Activated naive CD4-positive, alpha-beta T cell treated with anti-CD3 and anti-CD28 coated beads, Interleukin-2, amount 50 U/mL, for 24 hours (primary cell): ENCODE measurements around the gene SLC30A2.

Source experiments
- H3K27ac Mint-ChIP-seq: one replicate; pipeline ENCODE4 v1.8.0; 2021; ENCODE audit warnings: mild to moderate bottlenecking, mixed read lengths
- H3K27me3 Mint-ChIP-seq: one replicate; pipeline ENCODE4 v1.8.0; 2021; ENCODE audit warnings: mixed read lengths
- H3K36me3 Mint-ChIP-seq: one replicate; pipeline ENCODE4 v1.8.0; 2021; ENCODE audit warnings: mixed read lengths
- H3K4me1 Mint-ChIP-seq: one replicate; pipeline ENCODE4 v1.8.0; 2021; ENCODE audit warnings: mixed read lengths
- H3K4me3 Mint-ChIP-seq: one replicate; pipeline ENCODE4 v1.8.0; 2021; ENCODE audit warnings: mild to moderate bottlenecking, mixed read lengths
- H3K9me3 Mint-ChIP-seq: one replicate; pipeline ENCODE4 v1.8.0; 2021; ENCODE audit warnings: mixed read lengths

SLC30A2 gene

DNA sequence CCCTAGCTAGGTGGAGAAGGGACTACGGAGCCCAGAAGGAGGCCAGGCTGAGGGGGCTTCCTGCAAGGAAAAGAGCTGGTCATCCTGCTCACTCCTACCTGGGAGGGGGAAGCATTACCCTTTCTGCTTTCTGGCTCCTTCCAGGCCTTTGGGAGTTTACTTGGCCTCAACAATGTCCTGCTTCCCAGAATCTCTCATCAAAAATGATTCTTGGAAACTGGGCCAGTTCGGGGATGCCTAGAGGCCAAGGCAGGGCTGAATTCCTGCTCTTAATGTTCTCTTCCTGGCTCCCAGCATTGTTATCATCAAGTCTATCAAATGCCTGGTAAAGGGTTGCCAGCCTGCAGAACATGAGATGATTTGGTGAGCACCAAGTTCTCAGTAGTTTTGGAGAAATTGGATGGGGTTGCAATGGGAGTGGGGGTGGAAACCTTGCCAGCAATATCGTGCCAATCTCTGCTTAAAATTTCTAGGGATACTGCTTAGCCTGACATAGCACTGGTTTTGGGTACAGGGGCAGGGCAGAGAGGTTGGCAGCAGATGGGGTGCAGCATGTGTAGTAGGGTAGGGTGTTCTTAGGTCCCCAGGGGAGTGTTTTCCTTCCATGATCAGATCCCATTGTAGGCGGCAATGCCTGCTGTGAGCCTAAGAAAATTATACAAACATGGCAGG lies 40.3 kb downstream of the SLC30A2 start:
- Mint-ChIP-seq H3K36me3 (peaks cover 1% of the 10 kb centered on the region), H3K4me1 (no peaks in the 10 kb centered on the region), H3K9me3 (no peaks in the 10 kb centered on the region), H3K27me3 (no peaks in the 10 kb centered on the region), H3K4me3 (no peak overlapping the region), H3K27ac (no peak overlapping the region)

DNA sequence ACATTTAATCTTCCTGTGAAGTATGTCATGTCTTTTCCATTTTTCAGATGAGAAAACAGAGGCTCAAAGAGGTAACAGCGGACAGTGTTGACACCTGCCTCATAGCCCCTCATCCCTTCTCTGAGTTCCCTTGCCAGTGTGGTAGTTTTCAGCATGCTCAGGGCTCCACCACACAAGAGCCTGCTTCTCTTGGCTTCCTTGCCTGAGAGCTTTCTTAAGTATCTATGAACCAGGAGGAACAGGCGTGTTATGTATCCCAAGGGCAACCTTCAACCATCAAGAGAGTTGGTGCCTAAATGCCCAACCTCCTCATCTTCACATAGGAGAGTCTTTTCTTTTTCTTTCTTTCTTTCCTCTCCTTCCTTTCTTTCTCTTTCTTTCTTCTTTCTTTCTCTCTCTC lies 42.2 kb downstream of the SLC30A2 start:
- Mint-ChIP-seq H3K27me3 (no peaks in the 10 kb centered on the region), H3K4me1 (no peaks in the 10 kb centered on the region), H3K4me3 (no peak overlapping the region), H3K27ac (no peak overlapping the region), H3K36me3 (no peaks in the 10 kb centered on the region), H3K9me3 (no peaks in the 10 kb centered on the region)

DNA sequence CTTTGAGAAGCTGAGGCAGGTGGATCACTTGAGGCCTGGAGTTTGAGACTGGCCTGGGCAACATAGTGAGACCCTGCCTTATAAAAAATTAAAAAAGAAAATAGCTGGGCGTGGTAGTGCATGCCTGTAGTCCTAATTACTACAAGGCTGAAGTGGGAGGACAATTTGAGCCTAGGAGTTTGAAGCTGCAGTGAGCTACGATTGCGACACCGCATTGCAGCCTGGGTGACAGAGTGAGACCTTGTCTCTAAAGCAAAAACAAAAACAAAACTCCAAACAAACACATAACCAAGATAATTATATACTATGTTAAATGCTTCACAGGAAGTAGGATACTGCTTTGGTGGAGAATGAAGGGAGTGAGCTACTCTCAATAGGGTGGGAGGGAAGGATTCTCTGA lies 42.7 kb downstream of the SLC30A2 start:
- Mint-ChIP-seq H3K4me3 (no peak overlapping the region), H3K36me3 (no peaks in the 10 kb centered on the region), H3K27me3 (no peaks in the 10 kb centered on the region), H3K4me1 (peaks cover 3% of the 10 kb centered on the region), H3K27ac (no peak overlapping the region), H3K9me3 (no peaks in the 10 kb centered on the region)

DNA sequence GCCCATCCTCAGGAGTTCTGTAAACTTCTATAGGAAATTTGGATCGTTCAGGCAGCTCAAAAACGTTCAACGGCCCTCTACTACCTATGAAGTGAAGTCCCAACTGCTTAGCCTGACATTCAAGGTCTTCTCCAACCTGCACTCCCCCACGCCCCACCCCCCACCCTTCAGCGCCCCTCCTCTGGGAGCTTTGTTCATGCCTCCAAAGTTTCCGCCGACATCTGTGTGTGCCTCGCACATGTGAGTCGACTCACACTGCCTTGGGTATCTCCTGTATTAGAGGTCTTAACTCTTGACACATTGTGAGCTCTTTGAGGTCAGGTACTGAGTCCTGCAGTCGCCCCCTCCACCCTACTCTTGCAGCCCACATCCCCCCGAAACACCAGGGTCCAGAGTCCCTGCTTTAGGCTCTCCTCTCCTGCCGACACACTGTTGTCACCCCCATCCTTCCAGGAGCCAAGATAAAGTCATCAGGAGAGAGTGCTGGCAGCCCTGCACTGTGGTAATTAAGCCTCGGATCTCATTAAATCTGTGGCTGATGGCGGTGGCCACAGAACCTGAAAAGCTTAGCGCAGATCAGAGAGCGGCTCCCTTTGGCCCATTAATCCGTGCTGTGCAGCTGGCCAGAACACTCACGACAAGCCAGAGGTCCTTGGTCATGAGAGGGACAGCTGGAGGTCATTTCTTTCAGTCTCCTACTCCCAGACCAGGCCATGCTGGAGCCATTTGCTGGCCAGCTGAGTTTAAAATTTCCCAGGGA lies 46.7 kb downstream of the SLC30A2 start:
- no peaks in the 10 kb centered on the region for H3K9me3 Mint-ChIP-seq
- H3K4me1 Mint-ChIP-seq: peaks cover 22% of the 10 kb centered on the region
- no peak overlapping the region for H3K27ac Mint-ChIP-seq
- H3K4me3 Mint-ChIP-seq: no peak overlapping the region
- no peaks in the 10 kb centered on the region for H3K27me3 Mint-ChIP-seq
- H3K36me3 Mint-ChIP-seq: peaks cover 3% of the 10 kb centered on the region

DNA sequence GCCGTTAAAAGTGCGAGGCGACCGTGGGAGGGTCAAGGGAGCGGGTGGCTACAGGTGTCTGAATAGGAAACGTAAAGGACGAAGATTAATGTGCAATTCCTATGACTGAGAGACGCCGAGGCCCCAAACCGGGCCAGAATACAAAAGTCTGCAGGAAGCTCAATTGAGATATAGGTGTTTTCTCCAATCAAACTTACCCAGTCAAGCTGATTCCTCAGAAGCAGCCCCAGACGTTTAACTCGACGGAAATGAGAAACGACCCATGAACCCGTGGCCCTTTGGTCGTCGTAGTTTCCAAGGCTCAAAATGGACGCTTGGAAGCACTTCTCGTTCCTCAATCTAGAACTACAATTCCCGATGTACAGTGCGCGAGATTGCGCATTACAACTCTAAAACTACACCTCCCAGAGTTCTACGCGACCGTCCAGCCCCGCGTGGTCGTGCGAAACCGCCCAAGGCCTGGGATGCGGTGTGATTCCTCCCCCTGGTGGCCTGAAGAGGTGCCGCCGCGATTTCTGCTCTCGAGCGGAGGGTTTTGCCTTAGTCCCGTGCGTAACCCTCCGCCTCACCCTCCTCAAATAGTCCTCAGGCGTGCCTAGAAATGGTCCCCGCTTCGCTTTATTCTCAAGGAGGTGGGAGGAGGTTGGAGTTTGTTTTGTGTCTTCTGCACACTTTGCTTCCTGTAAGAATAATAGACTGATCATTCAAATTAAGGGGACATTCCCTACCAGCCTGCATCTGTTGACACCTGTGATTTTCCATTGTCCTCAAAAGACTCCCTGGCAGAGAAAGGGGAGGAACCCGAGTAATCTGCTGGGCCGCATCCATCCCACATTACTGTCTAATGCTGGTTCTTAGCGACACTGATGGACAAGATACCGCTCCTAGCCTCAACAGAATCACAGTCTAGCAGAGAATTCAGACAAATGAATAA lies 47.8 kb downstream of the SLC30A2 start, which contains the start of gene PAFAH2:
PAFAH2 (minus strand) TSS at position 236 of the 934 bp plus-strand sequence. CDS start 7,247 bp downstream, outside the sequence.
- no peaks in the 10 kb centered on the region for H3K27me3 Mint-ChIP-seq
- peak within 1 kb of the TSS; percentile 99 for H3K27ac Mint-ChIP-seq
- peak within 1 kb of the TSS; percentile 99 for H3K4me3 Mint-ChIP-seq
- peaks cover 3% of the 10 kb centered on the region for H3K36me3 Mint-ChIP-seq
- peaks cover 31% of the 10 kb centered on the region for H3K4me1 Mint-ChIP-seq
- no peaks in the 10 kb centered on the region for H3K9me3 Mint-ChIP-seq

DNA sequence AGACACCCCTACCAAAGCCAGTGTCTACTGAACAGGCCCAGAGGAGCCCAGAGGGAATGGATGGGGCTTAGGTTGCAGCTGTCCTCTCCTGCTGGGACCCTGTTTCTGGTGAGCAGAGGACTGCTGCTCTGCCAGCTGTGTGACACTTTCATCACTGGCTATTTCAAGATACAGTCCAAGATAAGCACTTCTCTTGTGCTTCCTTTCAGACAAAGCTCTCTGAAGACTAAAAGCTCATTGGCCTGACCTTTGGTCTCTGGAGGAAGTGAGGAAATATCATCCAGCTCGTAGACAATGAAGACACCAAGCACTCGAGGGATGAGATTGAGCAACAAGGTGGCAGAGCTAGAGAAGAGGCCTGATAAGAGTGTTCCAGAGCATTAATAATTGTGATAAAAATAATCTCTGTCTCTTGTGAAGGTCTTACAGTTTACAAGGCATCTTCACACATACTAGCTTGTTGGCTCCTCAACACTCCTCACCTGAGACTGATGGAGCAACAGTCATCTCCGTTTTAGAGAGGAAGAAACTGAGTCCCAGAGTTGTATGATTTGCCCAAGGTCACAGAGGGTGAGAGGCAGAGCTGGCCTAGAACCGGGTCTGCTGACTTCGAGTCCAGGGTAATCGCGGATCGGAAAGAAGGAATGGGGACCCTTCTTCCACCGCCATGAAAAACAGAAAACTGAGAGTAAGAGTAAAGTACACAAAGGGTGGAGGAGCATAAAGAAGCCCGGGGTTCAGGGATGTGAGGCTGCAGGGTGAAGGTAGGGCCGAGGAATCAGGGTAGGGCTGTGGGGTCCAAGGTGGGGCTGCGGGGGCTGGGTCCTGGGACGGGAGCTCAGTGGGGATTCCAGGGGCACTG lies 48.7 kb downstream of the SLC30A2 start:
- peaks cover 39% of the 10 kb centered on the region for H3K4me1 Mint-ChIP-seq
- peaks cover 3% of the 10 kb centered on the region for H3K36me3 Mint-ChIP-seq

DNA sequence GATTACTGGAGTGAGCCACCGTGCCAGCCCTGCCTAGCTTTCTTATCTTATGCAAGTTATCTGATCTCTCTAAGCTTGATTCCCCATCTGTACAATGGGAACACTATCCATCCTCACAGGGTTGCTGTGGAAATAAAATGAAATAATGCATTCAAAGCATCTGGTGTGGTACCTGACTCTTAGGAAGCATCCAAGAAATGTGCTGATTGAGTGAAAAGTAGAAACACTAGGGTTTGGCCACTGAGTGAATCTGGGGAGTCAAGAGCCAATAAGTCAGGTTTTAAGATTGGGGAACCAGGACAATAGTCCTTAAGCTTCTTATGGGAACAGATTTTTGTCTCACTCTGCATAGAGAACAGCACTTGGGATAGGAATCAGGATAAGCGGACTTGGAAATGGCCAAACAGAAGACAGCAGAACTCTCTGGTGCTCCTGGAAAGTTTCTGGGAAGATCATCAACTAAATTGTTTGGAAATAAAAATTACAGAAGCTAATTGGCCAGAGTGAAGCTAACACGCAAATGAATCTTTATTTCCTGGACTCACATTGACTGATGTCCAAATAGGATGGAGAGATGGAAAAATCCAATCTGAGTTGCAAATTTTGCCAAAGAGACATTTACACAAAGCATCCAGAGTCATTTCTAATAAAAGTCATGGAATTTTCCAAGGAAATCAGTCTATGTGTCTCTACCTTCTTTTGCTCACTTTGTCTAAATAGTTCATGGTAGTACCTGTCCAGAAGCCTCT lies 51.3 kb downstream of the SLC30A2 start:
- Mint-ChIP-seq H3K27ac (peak overlapping the region; percentile 27), H3K4me1 (peaks cover 59% of the 10 kb centered on the region), H3K36me3 (peaks cover 3% of the 10 kb centered on the region), H3K4me3 (no peak overlapping the region), H3K9me3 (no peaks in the 10 kb centered on the region), H3K27me3 (no peaks in the 10 kb centered on the region)

More for the DNA sequence above, 48.7 kb downstream of the SLC30A2 start:
- Mint-ChIP-seq H3K27ac (peak overlapping the region; percentile 99), H3K27me3 (no peaks in the 10 kb centered on the region), H3K9me3 (no peaks in the 10 kb centered on the region), H3K4me3 (peak overlapping the region; percentile 99)

DNA sequence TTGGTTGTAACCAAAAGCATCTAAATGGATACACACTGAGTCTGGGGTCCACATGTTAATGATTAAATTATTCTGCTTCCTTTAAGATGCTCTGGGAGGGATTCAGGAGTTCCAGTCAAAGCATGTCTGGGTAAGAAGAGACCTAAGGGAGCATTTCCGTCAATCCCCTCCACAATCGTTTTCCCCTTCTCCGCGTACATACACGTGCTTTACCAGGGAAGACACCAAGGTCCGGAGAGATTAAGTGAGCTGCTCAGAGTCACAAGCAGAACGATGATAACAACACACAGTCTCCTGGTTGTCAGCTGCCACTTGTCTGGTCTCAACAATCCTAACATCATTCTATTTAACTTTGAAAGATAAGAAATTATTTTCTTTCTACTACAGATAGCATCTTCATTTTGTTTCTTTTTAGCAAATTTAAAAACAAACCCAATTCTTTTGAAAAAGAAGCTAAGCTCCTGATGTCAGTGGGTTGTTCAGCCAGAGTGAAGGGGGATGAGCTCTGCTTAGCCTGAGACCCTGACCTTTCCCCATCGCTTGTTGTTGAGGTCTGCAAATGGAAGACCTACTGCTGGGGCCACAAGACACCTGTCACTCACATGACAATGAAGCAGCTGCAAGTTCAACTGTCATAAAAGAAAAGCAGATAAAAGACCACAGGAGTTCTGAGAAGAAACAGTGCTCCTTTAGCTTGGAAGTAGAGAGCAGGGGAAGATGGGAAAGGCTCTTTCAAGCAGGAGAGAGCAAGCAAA lies 52.5 kb downstream of the SLC30A2 start:
- peaks cover 3% of the 10 kb centered on the region for H3K36me3 Mint-ChIP-seq
- H3K4me1 Mint-ChIP-seq: peaks cover 67% of the 10 kb centered on the region
- H3K27ac Mint-ChIP-seq: peak overlapping the region; percentile 23
- H3K27me3 Mint-ChIP-seq: no peaks in the 10 kb centered on the region
- H3K4me3 Mint-ChIP-seq: no peak overlapping the region
- H3K9me3 Mint-ChIP-seq: no peaks in the 10 kb centered on the region

DNA sequence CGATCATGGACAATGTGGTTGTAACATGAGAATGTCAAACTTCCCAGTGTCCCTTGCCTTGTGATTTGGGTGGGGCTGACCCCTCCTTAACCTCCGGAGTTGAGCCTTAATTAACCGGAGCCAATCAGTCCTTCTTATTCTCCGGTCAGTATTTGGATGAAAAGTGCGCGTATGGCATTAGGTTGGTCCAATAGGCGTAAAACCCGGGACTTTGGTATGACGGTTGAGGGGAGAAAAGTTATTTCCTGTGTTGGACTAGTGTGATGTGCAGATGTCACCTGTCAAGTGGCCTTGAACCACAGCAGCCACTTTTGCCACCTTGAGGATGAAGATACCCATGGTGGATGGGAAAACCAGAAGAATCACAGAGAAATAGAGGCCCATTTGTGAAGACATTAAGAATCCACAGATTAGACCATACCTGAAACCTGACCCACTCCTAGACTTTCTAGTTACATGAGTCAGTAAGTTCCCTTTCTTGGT lies 53.2 kb downstream of the SLC30A2 start:
- Mint-ChIP-seq H3K27ac (peak overlapping the region; percentile 23), H3K27me3 (no peaks in the 10 kb centered on the region), H3K9me3 (no peaks in the 10 kb centered on the region), H3K36me3 (peaks cover 3% of the 10 kb centered on the region), H3K4me3 (no peak overlapping the region), H3K4me1 (peaks cover 71% of the 10 kb centered on the region)

DNA sequence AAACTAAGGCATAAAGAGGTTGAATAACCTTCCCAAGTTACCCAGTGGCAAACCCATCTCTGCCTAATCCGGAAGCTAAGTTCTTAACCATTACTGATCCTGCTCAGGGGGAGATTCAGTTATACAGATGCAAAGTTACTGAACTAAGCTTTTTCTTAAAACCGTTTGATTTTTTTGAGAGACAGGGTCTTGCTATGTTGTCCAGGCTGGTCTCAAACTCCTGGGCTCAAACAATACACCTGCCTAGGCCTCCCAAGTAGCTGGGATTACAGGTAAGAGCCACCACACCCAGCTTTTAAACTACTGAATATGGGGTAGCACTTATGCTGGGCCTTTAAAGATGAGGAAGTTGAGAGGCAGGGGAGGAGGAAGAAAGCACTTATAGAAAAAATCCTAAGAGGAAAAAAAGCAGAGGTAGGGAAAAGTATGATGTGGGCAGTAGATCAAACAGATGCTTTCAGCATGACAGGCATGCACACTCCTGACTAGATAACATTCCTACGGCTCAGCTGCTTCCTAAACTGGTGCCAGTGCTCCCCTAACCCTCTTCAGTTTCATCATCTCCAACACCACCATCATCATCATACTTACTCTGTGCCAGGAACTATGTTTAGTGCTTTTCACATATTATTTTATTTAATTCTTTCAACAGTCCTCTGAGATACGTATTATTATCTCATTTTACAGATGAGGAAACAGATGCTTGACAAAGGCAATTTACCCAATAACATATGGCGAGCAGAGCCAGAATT lies 53.8 kb downstream of the SLC30A2 start:
- H3K4me1 Mint-ChIP-seq: peaks cover 72% of the 10 kb centered on the region
- H3K9me3 Mint-ChIP-seq: no peaks in the 10 kb centered on the region
- H3K4me3 Mint-ChIP-seq: no peak overlapping the region
- H3K27ac Mint-ChIP-seq: no peak overlapping the region
- peaks cover 3% of the 10 kb centered on the region for H3K36me3 Mint-ChIP-seq
- no peaks in the 10 kb centered on the region for H3K27me3 Mint-ChIP-seq

DNA sequence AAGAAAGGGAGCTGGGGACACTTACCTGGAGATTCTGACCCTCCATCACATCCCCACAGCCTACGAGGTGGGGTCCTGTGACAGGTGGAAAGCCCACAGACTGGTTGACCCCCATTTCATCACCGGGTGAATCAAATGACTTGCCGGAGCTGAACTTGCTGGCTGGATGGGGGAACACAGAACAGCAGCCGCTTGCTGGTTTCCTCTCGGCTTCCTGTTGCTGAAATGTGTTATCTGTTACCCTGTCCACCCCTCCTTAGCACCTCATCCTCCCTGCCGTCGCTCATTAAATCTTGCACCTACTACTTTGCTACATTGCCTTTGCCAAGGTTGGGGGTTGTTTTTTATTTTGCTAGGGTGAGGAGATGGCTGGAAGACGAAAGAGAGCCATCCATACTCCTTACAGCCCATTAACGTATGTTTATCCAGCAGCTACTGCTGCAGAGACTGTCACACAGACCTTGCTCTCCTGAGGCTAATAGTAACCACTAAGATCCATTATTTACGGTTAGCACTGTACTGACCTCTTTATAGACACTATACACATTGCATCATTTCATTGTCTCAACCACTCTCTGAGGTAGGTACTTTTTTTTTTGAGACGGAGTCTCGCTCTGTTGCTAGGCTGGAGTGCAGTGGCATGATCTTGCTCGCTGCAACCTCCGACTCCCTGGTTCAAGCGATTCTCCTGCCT lies 55.1 kb downstream of the SLC30A2 start:
- Mint-ChIP-seq H3K27ac (peak overlapping the region; percentile 89), H3K36me3 (peaks cover 7% of the 10 kb centered on the region), H3K4me3 (peak overlapping the region; percentile 85), H3K9me3 (no peaks in the 10 kb centered on the region), H3K27me3 (no peaks in the 10 kb centered on the region), H3K4me1 (peaks cover 73% of the 10 kb centered on the region)

DNA sequence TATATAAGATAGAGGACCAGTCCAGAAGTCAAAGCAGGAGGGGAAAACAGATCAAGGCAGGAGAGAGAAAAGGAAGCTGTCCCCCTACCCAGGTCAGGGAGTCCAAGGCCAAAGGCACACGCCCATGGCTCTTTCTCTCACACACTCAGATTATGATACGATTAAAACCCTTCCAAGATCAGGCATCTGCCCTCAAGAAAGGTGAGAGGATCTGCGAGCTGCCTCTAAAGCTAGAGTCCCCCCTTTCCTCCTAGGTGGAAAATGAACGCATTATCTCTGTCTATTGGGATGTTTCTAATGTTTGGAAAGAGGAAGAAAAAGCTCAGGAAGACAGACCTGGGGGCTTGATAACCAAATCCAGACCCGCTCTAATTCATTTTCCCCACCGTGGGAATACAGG lies 55.7 kb downstream of the SLC30A2 start:
- Mint-ChIP-seq H3K4me1 (peaks cover 74% of the 10 kb centered on the region), H3K27me3 (no peaks in the 10 kb centered on the region), H3K9me3 (no peaks in the 10 kb centered on the region), H3K27ac (peak overlapping the region; percentile 89), H3K36me3 (peaks cover 12% of the 10 kb centered on the region), H3K4me3 (peak overlapping the region; percentile 85)
